SK-MEL-5 (cell line): ENCODE data around the gene VWA5B1. TPM values are rescaled to one million over a fixed set of nuclear protein-coding genes. Genes with fewer than 3 reads are reported as not detected.

ENCODE experiments used
- DNase-seq: peaks from one replicate; pipeline ENCODE4 v3.0.0-alpha.2; 2016; ENCODE audit warnings: low read depth, low spot score
- in situ Hi-C: cut with HindIII; loops from 2 replicates; pipeline ENCODE4 v1.10.0; 2016; ENCODE audit warnings: low sequenced_read_pairs, high pct_unique_total_duplicates, low pct_unique_long_range_greater_than_20kb
- total RNA-seq: library from RNA; depleted of rRNA; stranded (reverse); fragments of >200 nt; shearing (Covaris generic); gene quantifications from 2 replicates; pipeline ENCODE4 v1.2.3, GENCODE V29; 2014

The VWA5B1 gene
- total RNA-seq, 1 experiment from 2014 or later: not detected

DNA sequence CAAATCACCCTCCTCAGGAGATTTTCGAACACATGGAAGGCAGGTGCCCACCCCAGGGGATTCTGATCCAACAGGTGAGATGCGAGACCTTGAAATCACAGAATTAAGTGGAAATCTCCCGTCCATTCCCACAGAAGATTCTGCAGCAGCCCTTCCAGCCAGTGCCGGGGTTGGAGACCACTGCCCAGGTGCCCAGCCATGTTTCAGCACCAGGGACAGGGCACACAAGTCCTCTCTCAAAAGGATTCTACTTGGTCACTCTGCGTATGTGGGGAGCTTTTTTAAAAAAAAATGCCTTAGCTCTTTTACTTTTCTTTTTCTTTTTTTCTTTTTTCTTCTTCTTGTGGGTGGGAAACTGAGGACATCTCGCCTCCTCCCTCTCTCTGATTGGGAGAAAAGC lies 80.7 kb downstream of the VWA5B1 start:
- DNase-seq: no peak
- in situ Hi-C loops: no loop called here

DNA sequence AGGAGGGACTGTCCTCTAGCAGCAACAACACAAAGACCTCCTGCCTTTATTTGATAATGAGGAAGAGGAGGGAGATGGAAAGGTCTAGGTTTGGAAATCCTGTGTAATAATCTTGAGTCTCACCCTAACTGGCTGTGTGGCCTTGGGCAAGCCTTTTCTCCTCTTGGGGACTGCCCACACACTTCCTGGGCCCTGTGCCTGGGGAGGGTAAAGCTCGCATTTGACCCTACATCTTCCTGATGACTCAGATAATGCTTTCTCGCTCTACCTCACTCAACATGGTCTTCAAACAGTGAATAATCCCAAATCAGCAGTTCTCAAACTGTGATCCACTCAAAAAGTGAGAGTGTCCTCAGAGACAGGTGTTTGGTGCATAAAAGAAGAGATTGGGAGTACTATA lies 81.2 kb downstream of the VWA5B1 start:
- in situ Hi-C loops: no loop called here
- DNase-seq: no peak

DNA sequence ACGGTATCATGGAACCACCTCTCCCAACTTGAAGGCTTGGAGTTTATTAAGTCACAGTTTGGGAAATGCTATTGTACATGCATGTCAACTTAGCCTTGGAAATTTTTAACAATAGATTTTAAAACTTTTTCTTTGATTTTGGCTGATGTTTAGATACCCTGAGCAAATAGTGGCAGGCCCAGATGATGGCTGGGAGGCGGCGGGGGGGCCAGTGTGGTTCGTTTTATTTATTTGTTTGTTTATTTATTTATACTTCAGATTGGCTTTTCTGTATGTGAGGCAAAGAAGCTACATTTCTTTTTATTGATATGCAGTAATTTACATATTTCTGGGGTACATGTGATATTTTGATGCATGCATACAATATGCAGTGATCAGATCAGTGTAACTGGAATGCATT lies 82.0 kb downstream of the VWA5B1 start:
- DNase-seq: no peak
- in situ Hi-C loops: no loop called here

DNA sequence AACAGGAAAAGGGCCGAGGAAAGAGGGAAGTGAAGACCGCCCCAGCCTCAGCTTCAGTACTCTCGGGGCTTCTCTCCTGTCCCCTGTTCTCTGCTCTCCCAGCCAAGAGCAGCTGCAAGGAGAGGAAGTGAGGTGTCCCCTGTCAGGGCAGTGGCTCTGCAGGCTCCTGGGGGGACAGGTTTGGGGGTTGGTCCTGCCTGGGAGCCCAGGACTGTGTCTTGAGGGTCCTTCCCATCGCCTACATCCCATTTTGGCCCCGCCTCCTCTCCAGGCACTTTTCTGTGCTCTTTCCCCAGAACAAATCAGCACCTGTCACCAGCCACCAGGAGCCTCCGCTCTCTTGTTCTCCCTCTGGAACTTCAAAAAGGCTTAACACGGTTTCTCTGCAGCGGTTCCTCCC lies 82.6 kb downstream of the VWA5B1 start:
- no peak for DNase-seq
- in situ Hi-C loops: no loop called here

DNA sequence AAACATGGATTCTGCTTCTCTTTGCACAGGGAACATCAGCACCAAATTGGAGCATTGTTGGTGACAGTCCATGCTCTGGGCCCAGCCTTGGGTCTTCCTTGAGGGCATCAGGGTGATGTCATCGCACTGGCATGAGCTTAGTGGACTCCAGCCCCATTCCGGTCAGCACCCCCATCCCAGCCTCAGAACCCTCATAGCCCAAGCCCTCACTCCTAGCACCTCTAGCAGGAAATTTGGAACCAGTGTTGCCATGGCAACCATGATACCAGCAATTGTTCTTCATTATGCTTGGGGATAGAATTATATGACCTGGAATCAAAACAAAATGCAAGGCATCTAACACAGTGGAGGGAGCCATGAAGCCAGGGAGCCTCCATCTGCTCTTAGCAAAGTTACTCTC lies 83.1 kb downstream of the VWA5B1 start:
- no peak for DNase-seq
- in situ Hi-C loops: no loop called here

DNA sequence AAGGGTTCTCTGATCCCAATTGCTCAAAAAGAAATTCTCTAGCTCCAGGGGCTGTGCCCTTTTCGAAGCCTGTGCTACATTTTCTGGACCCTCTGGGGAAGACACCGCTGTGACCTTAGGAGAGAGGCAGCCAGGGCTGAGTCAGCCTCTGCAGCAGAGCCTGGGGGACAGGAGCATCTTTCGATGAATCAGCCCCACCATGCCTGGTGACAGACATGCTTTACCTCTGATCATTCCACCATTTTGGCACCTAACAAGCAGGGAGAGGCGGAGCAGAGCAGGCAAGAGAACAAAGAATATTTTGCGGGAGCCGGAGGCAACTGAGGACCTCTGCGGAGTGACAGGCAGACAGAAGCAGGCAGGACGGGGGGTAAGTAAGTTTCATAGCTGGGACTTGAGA lies 84.9 kb downstream of the VWA5B1 start:
- in situ Hi-C loops: no loop called here
- no peak for DNase-seq

DNA sequence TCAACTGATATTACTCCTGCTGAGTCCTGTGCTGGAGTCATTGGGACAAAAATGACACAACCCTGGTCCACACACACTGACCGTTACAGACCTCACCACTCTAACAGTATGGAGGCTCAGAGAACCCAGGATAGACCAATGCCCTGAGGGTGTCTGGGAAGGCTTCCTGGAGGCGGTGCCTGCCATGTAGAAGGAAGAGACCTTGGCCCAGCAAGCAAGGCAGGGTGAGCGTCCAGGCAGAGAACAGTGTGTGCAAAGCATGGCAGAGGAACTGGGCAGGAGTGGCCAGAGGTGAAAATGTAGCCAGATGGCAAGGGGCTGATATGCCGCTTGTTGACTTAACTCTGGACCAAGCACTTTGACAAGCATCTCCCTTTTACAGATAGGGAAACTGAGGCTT lies 85.5 kb downstream of the VWA5B1 start:
- in situ Hi-C loops: no loop called here

DNA sequence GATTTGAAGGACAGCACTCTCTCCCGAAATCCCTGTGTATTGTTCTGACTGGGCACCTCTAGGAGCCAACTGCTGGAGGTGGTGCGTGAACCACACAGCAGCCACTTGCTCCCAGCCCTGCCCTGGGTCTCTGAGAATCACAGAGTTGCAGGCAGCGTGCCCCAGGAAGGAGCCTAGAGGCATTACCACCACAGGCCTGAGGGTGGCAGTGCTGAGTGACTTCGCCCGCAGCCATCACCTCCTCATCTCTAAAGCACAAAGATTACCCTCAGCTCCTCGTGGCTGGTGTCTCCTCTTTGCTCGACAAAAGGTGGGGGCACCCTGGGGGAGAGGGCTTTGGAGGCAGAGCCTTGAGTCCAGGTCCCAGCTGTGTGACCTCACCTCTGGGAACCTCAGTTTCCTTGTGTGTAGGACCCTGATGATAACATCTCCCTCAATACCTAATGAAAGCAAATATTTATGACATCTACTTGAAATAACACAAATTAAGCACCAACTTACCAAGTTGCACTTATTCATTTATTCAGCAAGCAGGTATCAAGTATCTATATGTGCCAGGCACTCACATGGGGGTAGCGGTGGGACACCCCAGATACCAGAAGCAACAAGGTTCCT lies 86.3 kb downstream of the VWA5B1 start:
- peak; percentile 51 for DNase-seq
- in situ Hi-C loops: no loop called here

More for the DNA sequence above, 85.5 kb downstream of the VWA5B1 start:
- DNase-seq: no peak

DNA sequence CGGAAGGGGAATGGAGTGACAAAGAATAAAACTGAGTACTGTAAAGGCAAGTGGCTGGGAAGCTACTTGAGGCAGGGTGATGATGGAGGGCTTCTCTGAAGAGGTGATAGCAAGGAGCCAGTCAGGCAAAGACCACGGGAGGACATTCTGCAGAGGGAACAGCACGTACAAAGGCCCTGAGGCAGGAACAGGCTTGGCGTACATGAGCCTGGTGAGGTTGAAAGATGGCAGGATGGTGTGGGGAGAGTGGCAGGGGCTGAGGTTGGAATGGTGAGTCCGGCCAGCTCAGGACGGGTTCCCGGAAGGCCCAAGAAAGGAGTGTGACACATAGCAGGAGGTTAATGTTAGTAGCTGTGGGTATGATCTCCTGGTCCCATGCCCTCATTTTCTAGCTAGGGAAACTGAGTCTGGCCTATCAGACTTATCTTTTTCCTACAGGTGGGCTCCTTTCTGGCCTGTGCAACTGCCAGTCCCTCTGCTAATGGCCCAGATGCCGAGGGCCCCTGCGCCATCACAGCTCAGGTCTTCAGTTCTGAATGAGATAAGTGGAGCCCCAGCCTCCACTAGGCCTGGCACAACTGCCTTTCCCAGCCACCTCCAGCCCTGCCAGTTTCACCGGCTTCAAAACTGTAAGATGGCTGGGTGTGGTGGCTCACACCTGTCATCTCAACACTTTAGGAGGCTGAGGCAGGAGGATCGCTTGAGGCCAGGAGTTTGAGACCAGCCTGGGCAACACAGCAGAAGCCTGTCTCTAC lies 87.0 kb downstream of the VWA5B1 start:
- in situ Hi-C loops: no loop called here
- DNase-seq: no peak

DNA sequence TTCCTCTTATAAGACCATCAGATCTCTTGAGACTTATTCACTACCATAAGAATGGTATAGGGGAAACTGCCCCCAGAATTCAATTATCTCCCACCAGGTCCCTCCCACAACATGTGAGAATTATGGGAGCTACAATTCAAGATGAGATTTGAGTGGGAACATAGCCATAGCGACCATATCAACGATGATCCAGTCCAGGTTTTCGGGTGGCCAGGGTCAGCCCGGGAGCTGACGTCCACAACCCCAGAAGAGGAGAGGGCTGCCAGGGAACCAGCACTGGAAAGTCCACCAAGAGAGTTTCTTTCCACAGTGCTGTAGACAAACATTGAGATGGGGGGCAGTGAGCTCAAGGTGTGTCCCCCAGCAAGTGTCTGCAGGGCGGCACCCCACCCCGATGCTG lies 88.4 kb downstream of the VWA5B1 start:
- no peak for DNase-seq
- in situ Hi-C loops: no loop called here

DNA sequence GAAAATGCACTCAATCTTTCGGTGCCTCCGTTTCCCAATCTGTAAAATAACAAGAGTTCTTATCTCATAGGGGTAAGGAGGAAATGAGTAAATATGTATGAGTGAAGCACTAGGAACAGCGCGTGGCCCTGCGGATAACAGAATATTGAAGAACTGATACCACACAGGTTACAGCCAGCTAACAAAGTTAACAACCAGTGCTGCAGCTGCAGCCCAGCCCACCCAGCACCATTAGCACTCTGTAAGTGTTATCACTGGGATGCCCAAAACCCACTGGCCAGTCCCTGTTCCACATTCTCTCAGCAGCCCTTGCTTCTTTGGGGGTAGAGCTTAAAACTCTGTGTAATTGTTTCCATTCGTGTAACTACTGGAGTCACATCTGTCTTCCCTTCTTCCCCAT lies 89.5 kb downstream of the VWA5B1 start:
- in situ Hi-C loops: no loop called here
- DNase-seq: no peak

DNA sequence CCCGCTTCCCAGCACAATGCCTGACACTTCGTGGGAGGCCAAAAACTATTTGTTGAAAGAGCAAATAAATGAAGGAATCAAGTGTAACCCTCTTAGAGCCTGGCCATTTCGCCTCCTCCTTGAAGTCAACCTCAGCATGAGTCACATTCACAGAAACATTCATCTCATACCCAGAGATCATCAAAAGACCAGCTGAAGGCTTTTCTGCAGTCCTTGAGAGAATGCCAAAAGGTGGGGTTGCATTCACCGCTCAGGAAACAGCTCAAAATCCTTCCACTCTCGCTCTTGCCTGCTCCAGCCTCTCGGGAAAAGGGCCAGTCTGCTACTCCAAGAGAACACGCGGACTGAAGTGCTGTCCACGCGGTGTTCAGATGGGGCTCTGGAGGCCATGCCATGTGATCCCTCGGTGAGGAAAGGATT lies 90.0 kb downstream of the VWA5B1 start:
- in situ Hi-C loops: no loop called here
- no peak for DNase-seq

DNA sequence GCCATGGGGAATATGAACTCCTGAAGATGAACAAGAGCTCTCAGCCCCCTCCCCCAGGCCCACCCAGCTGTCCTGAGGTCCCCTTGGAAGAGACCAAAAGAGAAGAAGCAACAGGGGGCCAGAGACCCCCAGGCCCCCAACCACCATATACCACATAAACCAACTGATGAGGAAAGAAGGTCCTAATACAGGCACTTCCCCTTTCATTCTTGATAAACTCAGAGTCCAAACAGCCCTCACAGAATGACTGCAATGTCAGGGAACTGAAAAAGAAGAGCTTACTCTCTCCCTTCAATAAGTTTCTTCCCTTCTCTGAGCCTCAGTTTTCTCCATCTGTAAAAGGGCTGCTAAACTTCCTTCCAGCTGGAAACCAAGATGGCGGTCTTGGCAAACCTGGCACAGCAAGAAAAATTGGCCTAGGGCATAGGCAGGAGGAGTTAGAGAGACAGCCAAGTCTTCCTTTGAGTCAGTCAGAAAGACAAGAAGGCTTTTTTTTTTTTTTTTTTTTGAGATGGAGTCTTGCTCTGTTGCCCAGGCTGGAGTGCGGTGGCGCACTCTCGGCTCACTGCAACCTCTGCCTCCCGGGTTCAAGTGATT lies 90.5 kb downstream of the VWA5B1 start:
- no peak for DNase-seq
- in situ Hi-C loops: no loop called here

DNA sequence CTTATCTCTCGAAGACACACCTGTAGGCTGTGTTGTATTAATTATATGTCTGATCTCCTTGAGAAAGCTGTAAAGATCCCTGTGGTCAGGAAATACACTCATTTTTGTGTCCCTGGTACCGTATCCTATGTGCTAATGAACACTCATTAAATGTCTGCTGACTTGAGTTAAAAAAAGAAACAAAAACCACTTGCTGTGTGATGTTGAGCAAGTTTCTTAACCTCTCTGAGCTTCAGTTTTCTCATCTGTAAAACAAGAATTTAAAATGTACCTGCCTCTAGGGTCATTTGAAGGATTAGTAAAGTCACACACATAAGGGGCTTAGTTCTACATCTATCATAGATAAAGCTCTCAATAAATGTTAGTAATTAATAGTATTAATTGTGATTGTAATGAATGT lies 91.3 kb downstream of the VWA5B1 start:
- DNase-seq: no peak
- in situ Hi-C loops: no loop called here

DNA sequence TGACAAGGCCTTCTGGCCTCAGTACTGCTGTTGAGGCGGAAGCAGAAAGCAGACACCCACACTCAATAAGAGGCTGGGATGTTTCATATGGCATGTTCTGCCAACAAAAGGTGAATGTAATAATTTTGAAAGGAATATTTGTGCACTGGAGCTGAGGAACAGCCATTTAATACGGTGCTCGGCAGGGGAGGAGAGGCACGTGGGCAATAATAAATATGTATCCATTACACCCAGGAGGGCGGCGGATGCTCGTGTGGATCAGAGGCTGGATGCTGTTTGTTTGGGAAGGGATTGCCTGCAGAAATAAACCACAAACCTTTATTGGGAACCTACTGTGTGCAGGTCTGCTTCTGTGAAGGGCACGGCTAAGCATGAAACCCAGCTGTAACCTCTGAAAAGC lies 92.0 kb downstream of the VWA5B1 start:
- DNase-seq: no peak
- in situ Hi-C loops: no loop called here

DNA sequence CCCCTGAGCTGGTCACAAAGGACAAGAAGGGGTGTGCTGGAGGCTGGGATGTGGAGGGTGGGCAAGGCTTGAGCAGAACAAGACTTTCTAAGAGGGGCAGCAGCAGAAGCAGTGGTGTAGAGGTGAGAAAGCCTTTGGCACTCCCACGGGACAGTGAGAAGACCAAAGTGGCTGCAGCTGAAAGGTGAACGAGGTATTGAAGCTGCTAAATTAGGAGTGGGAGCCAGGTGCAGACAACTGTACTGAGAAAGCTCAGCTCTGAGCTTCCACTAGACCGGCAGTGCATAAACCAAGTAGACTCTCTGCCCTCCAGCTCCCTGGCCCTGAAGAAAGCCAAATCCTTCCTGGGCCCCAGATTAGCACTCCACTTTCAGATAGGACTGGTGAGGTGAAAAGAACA lies 93.0 kb downstream of the VWA5B1 start:
- DNase-seq: no peak
- in situ Hi-C loops: no loop called here

DNA sequence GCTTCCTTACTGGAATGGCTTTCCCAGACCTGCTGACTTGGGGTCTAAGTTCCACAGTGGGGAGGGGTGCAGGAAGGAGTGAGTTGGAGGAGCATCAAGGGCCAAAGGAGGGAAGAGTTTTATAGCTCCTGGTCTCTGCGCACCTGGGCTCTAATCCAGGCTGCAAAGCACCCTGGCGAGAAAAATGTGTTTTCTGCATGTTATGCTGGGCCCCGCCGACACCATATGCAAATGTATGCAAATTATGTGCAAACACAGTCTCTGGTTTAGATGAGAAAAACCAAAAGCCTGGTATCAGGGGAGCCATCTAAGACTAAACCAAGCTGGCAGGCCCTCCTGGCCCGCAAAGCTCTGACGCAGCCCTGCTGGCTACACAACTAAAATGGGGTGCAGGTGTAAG lies 95.0 kb downstream of the VWA5B1 start:
- no peak for DNase-seq
- in situ Hi-C loops: no loop called here

DNA sequence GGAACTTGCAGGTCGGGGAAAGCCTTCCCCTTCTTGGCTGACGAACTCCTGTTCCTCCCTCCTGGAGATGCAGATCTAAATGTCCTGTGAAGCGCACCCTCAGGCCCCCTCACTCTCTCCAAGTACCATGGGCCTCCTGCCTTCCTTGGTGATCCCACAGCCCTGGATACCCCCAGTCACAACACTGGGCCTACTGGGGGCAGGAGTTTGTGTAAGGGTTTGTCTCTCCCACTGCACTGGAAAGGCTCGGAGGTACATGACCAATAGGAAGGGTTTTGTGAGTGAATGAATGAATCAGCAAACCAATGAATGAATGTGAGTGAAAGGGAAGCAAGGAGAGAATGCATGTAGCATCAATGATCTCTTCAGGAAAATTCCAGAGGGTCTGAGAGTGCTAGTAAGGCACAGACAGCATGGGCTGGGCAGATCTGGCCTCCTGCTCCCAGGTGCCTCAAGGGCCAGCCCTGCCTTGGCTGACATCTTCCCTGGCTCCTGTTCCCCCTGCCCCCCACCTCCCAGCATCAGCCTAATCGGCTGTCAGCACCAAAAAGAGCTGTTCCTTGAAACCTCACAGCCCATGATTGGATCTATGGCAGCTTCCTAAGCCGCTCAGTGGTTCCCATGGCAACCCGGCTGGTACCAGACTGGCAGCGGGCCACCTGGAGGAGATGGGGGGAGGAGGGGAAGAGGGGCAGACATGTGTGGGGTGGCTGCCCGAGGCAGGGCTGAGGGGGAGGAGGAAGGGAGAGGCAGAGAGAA lies 95.8 kb downstream of the VWA5B1 start:
- DNase-seq: no peak
- in situ Hi-C loops: no loop called here
